NOMO-1 (cell line): Measurements from ENCODE around the gene KLF3.
A peak's percentile ranks its signal among the peaks of the same experiment; 100 is the strongest.

Experiments
- DNase-seq, 2 experiments: peaks; one replicate each; lab custom pipeline; 2025; ENCODE audit not compliant: unreplicated experiment in 2 of 2; lab: John Stamatoyannopoulos, UW

Gene KLF3

DNA sequence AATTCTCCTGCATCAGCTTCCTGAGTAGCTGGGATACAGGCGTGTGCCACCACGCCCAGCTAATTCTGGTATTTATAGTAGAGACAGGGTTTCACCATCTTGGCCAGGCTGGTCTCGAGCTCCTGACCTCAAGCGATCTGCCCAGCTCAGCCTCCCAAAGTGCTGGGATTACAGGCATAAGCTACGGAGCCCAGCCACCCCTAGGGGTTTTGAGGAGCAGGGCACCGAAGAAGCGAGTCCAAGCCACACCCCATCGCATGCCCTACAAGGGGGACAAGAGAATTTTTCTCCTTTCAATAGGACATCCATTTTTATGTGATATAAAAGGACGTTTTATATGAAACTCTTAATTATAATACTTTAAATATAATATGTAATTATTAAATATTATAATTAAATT lies 13.9 kb upstream of the KLF3 start:
- DNase-seq, result no peak

DNA sequence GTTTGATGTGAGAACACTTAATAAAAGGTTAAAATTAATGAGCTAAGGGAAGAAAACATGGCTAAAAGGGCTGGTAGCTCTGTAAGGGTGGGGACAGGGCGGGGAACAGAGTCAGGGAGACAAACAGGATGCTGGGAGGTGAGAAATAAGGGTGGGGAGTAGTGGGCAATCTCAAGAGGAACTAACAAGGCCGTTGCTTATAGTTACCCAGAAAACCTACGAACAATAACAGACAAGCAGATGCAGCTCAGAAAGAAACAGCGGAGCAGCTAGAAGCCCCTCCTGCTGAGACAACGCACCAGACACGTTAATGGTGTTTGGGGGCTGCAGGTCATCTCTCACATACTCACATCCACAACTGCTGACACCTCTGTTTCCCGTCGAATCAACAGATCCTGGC lies 9.7 kb upstream of the KLF3 start:
- no peak for DNase-seq

DNA sequence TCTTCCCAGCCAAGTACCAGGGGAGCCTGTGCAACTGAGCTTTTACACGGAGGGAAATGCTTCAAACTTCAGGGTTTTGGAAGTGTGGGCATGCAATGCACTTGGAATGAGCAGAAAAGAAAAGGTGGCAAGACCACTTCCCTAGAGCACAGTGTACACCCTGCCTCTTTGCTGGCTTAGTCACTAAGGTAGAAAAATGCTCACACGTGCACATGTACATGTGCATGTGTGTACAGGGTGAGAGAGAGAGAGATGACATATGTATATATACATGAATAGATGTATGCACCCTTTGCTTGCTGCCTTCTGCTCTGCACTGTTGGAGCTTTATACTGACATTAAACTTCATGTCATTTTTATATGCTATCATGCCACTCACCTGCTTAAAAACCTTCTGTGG lies 7.9 kb upstream of the KLF3 start:
- no peak for DNase-seq

- DNase-seq, result no peak
Observed at GRCh38 chr4:38659346-38659745, 4.7 kb upstream of the KLF3 start.

DNA sequence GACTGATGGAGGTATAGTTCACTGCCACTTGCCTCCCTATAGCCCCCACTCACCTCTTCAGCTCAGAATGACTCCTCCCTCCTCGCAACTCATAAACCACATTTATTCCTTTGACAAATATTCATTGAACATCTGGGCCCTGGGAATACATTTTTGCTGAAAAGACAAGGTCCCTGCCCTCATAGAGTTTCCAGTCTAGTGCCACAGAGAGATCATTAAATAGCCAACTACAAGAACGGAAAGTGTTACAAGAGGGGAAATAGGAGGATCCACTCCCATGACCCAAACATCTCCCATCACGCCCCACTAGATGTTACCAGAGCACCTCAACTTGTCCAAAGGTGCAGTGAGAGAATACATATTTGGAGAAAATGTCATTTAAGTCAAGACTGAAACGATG lies 3.2 kb upstream of the KLF3 start:
- no peak for DNase-seq

DNA sequence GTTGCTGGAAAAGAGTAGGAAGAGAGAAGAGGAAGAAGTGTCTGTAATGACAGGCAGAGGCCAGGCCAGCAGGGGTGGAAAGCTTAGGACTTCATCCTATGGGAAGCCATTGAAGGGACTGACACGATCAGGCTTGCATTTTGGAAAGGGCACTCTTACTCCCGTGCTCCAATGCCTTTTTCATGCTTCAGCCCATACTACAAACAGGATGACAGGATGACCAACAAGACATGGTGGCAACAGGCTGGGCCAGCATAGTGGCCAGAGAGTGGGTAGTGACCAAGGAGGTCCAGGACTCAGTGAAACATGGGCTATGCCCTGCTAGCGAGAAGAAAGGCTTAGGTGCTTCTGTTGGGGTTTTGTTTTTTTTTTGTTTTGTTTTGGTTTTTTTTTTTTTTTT lies 2.6 kb upstream of the KLF3 start:
- no peak for DNase-seq

DNA sequence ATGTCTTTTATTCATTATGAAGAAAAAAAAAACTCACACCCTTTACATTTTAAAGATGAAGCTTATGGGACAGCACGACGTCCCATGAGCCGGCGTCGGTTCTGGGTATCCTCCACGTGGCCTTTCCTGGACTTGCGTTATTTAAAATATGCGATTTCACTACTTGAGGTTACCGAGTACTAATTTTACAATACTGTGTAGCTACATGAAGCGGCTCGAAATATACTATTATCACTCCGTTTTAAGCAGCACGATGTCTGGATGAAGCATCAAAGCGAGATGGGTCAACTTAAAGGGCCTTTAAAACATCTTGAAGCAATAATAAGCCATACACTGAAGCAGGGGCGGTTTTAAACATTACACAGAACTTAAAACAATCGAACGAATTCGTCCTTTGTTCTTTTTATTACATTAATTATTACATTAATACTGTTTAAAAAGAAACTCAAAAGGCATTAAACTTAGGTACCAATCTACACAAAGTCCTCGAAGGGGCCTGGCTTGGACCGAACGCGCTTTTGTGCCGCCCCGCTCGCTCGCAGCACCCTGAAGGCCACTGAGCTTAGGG lies 1.4 kb upstream of the KLF3 start:
- no peak for DNase-seq

DNA sequence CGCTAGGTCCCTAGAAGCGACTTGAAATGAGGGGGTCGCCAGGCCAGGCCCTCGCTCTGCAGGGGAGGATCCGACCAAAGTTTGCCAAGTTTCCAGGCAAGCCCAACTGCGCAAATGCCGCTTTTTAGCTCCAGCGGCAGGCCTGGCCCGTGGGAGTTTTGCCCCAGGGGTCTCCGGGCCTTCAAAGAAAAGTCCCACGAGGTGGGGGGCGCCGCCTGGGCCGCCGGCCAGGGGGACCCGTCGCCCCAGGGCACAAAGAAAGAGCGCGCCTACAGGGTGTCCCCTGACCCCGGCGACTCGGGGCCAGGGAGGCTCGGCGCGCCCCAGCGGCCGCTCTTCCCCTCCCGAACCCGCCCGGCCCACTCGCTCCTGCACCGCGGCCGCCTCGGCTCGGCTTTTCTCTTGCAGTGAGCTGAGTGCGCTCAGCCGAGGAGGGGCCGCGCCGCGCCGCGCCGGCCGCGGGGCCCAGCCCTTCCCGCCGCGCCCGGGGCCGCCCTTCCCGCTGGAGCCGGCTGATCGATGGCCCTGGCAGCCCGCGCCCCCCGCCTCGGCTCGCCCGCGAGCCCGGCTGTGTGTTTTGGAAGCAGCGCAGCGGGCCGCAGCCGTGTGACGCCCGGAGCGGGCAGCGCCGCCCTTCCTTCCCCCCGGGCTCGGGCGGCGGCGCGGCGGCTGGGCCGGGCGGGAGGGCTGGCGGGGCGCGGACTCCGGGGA lies 754 bp upstream of the KLF3 start:
- peak; percentile 72 to 82 for DNase-seq

GRCh38 chr4:38664706-38665401 lies 855 bp downstream of the KLF3 start:
- DNase-seq, result peak; percentile 11 to 33

GRCh38 chr4:38665551-38666411 lies 1.8 kb downstream of the KLF3 start:
- DNase-seq, result no peak

- no peak for DNase-seq
Observed at GRCh38 chr4:38666766-38667084, 2.7 kb downstream of the KLF3 start.

GRCh38 chr4:38667085-38667893 lies 3.3 kb downstream of the KLF3 start:
- peak; percentile 75 to 91 for DNase-seq

DNA sequence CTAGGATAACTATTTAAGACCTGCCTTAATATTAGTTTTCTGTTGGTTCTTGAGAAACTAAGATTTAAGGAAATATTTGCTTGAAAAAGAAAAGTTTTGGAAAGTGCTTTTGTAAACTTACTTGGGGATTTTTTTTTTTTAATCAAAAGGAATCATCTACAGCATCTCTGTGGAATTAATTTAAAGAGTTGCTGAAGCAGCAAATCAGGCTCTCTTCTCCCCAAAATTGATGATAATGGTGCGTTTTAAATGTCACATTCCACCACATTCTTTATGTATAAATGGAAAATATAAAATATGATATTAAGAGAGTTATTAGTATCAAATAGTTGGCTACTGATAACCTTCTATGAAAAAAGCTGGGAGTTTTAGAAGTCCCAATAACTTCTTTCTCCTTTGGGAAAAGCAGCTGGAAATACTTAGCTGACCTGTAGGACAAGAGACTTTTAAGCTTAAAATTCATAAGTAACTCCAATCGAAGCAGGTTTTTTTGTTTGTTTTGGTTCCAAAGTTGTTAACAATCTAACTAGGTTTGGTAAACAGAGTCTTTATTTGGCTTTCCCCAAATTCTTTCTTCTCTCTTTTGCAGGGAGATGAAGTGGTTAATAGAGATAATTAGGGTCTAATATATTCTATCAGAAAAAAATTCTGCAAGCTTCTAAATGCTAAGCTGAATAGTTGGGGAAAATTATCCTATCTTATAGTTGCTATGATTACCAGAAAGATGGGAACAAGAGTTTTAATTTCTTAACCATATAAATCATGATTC lies 4.4 kb downstream of the KLF3 start:
- DNase-seq, result no peak

GRCh38 chr4:38669208-38669607 lies 5.2 kb downstream of the KLF3 start:
- DNase-seq, result no peak

- no peak for DNase-seq
Observed at GRCh38 chr4:38670109-38670901, 6.3 kb downstream of the KLF3 start.

- DNase-seq, result peak; percentile 37 to 73
Observed at GRCh38 chr4:38670939-38671591, 7.1 kb downstream of the KLF3 start.

- no peak for DNase-seq
Observed at GRCh38 chr4:38671592-38671940, 7.6 kb downstream of the KLF3 start.

DNA sequence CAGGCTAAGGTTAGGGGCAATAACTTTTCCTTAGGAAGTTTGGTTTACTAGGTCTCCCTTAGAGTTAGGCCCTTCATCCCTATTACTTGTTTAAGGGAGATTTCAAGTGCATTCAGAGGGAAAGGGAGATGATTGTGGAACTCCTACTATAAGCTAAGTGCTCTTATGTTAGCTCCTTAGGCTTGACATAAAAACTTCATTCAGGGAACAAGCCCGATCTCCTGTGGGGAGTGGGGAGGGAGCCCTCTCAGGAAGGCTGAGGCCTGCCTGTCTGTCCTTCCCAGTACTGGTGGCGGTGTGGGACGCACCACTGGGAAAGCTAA lies 8.0 kb downstream of the KLF3 start:
- DNase-seq, result no peak
